Panc1 (cell line): Measurements from ENCODE around the gene SUGCT. TPM values are rescaled to one million over a fixed set of nuclear protein-coding genes. Genes with fewer than 3 reads are reported as not detected.

Experiments
- ATAC-seq: fragments of 200-7000 bp; cut with Tn5 transposase; 2 replicates; pipeline ENCODE4 v1.9.1; 2020; ENCODE audit warnings: mild to moderate bottlenecking, moderate library complexity
- BruUV-seq: library from RNA; stranded (reverse); fragments of 400-500 nt; replicated peaks from 2 replicates; lab custom pipeline; 2021; lab: Mats Ljungman, UMichigan
- CTCF ChIA-PET: fragments of 300-600 bp; sonication (Branson Sonifier 250); formaldehyde crosslinking; loops from one replicate; lab custom pipeline; 2022; ENCODE audit warnings: antibody characterized with exemption; lab: Charles Lee
- POLR2A ChIA-PET: fragments of 300-600 bp; sonication (Branson Sonifier 250); formaldehyde crosslinking; loops from one replicate; lab custom pipeline; 2022; ENCODE audit warnings: antibody characterized with exemption; lab: Charles Lee
- DNase-seq: peaks from one replicate; pipeline ENCODE4 v3.0.0-alpha.2; 2010; ENCODE audit warnings: low read depth, low spot score
- H3K27ac ChIP-seq: 2 replicates; pipeline ENCODE4 v1.5.1; 2011; ENCODE audit warnings: mild to moderate bottlenecking, low read length, inconsistent platforms
- H3K27me3 ChIP-seq: fragments of 200-500 bp; sonication (Bioruptor generic); 2 replicates; pipeline ENCODE4 v1.6.0; 2014; ENCODE audit warnings: low read length, inconsistent platforms; ENCODE audit not compliant: control insufficient read depth, insufficient read depth
- H3K36me3 ChIP-seq: fragments of 200-500 bp; sonication (Bioruptor generic); 2 replicates; pipeline ENCODE4 v1.5.1; 2014; ENCODE audit warnings: inconsistent platforms, mild to moderate bottlenecking, low read length, moderate library complexity; ENCODE audit not compliant: control insufficient read depth, insufficient read depth
- H3K4me1 ChIP-seq: 2 replicates; pipeline ENCODE4 v1.5.1; 2011; ENCODE audit warnings: inconsistent platforms, mild to moderate bottlenecking, low read length, moderate library complexity; ENCODE audit not compliant: control insufficient read depth, insufficient read depth
- H3K4me3 ChIP-seq, 2 experiments: 2 replicates each; pipeline ENCODE4 v1.5.1; 2011 to 2012; ENCODE audit warnings: low read depth in 2 of 2, low read length in 2 of 2, mild to moderate bottlenecking in 2 of 2, inconsistent platforms in 1 of 2, moderate library complexity in 1 of 2
- H3K9me3 ChIP-seq: fragments of 200-500 bp; sonication (Bioruptor generic); 2 replicates; pipeline ENCODE4 v1.5.1; 2014; ENCODE audit warnings: low read depth, mild to moderate bottlenecking, inconsistent platforms, low read length, moderate library complexity; ENCODE audit not compliant: control insufficient read depth, insufficient read depth
- POLR2AphosphoS5 ChIP-seq: IDR thresholded peaks from 2 replicates; pipeline ENCODE4 v1.6.1; 2012; ENCODE audit warnings: mild to moderate bottlenecking, low read depth, low read length, moderate library complexity
- SIN3A ChIP-seq: IDR thresholded peaks from 2 replicates; pipeline ENCODE4 v1.6.1; 2012; ENCODE audit warnings: low read depth, mild to moderate bottlenecking, low read length, moderate library complexity, borderline replicate concordance; ENCODE audit not compliant: insufficient read depth
- TCF7L2 ChIP-seq: IDR thresholded peaks from 2 replicates; pipeline ENCODE4 v1.6.1; 2011; ENCODE audit warnings: mild to moderate bottlenecking, low read depth, low read length, inconsistent platforms
- in situ Hi-C: cut with HindIII; loops from 2 replicates; pipeline ENCODE4 v1.10.0; 2016; ENCODE audit warnings: low sequenced_read_pairs, low pct_unique_long_range_greater_than_20kb
- intact Hi-C: fragments of 100-400 bp; cut with micrococcal nuclease; formaldehyde crosslinking; loops from one replicate; pipeline ENCODE4 v1.10.0; 2022; ENCODE audit not compliant: unreplicated experiment
- total RNA-seq: library from RNA; stranded (reverse); gene quantifications from one replicate; pipeline ENCODE4 v1.2.1, GENCODE V29; 2021; ENCODE audit not compliant: unreplicated experiment
- TF ChIP-seq, protein P1 (sequence below), 2 experiments: IDR thresholded peaks; 2 replicates each; pipeline ENCODE4 v1.6.1; 2011 to 2012; ENCODE audit warnings: low read depth in 2 of 2, control low read depth in 1 of 2, low read length in 1 of 2, mild to moderate bottlenecking in 1 of 2, moderate library complexity in 1 of 2; ENCODE audit not compliant: insufficient read depth in 1 of 2
- TF ChIP-seq, protein P2 (sequence below): fragments of 450-650 bp; IDR thresholded peaks from 2 replicates; pipeline ENCODE4 v1.5.1; 2017; ENCODE audit warnings: mild to moderate bottlenecking

SUGCT gene
- total RNA-seq, 1 experiment from 2014 or later: 3.1 TPM

DNA sequence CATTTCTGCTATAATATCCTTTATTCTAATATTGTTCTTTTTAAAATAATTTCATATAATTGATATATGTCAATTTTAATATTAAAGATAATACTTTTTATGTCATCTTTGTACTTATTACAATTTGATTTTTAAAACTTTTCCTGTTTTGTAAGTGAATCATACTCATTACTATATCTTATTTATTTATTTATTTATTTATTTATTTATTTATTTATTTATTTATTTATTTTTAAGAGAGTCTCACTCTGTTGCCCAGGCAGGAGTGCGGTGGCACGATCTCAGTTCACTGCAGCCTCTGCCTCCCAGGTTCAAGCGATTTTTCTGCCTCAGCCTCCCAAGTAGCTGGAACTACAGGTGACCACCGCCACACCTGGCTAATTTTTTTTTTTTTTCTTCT, 215.3 kb downstream of the SUGCT start:
- Histone ChIP-seq H3K36me3 (no peaks in the 10 kb centered on the region), H3K27me3 (no peaks in the 10 kb centered on the region), H3K4me1 (no peaks in the 10 kb centered on the region), H3K9me3 (no peaks in the 10 kb centered on the region), H3K4me3 (no peak overlapping the region), H3K27ac (no peak overlapping the region)
- DNase-seq: no peak
- in situ Hi-C loops: no loop called here
- TF ChIP-seq TCF7L2: no peak
- TF ChIP-seq POLR2AphosphoS5: no peak
- TF ChIP-seq, protein P1, sequence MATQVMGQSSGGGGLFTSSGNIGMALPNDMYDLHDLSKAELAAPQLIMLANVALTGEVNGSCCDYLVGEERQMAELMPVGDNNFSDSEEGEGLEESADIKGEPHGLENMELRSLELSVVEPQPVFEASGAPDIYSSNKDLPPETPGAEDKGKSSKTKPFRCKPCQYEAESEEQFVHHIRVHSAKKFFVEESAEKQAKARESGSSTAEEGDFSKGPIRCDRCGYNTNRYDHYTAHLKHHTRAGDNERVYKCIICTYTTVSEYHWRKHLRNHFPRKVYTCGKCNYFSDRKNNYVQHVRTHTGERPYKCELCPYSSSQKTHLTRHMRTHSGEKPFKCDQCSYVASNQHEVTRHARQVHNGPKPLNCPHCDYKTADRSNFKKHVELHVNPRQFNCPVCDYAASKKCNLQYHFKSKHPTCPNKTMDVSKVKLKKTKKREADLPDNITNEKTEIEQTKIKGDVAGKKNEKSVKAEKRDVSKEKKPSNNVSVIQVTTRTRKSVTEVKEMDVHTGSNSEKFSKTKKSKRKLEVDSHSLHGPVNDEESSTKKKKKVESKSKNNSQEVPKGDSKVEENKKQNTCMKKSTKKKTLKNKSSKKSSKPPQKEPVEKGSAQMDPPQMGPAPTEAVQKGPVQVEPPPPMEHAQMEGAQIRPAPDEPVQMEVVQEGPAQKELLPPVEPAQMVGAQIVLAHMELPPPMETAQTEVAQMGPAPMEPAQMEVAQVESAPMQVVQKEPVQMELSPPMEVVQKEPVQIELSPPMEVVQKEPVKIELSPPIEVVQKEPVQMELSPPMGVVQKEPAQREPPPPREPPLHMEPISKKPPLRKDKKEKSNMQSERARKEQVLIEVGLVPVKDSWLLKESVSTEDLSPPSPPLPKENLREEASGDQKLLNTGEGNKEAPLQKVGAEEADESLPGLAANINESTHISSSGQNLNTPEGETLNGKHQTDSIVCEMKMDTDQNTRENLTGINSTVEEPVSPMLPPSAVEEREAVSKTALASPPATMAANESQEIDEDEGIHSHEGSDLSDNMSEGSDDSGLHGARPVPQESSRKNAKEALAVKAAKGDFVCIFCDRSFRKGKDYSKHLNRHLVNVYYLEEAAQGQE (IDR thresholded peaks at IDR 0.05; ENCODE audit: insufficient read depth in 1 of 2, low read depth in 2 of 2, low read length in 1 of 2): no peak
- no peak for TF ChIP-seq SIN3A
- TF ChIP-seq, protein P2, sequence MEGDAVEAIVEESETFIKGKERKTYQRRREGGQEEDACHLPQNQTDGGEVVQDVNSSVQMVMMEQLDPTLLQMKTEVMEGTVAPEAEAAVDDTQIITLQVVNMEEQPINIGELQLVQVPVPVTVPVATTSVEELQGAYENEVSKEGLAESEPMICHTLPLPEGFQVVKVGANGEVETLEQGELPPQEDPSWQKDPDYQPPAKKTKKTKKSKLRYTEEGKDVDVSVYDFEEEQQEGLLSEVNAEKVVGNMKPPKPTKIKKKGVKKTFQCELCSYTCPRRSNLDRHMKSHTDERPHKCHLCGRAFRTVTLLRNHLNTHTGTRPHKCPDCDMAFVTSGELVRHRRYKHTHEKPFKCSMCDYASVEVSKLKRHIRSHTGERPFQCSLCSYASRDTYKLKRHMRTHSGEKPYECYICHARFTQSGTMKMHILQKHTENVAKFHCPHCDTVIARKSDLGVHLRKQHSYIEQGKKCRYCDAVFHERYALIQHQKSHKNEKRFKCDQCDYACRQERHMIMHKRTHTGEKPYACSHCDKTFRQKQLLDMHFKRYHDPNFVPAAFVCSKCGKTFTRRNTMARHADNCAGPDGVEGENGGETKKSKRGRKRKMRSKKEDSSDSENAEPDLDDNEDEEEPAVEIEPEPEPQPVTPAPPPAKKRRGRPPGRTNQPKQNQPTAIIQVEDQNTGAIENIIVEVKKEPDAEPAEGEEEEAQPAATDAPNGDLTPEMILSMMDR: no peak
- POLR2A ChIA-PET: no interaction called here
- BruUV-seq: no TSS peak
- ATAC-seq: no peak
- intact Hi-C loops: no loop called here
- CTCF ChIA-PET: no interaction called here

DNA sequence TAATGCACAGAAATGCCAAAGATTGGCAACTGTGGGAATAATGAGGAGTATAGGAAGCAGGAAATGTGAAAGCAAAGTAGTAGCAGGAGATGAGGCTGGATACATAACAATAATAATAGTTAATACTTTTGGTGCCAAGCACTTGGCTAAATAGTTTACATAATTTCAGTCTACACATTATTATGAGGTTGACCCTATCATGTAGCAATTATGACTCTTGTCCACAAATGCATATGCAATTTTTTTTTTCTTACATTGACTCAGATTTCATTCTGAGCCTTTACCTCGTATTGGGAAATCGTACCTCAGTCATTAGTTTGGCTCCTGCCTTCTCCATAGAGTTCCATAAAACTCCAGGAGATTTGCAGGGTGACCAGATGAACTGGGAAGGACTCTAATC, 219.9 kb downstream of the SUGCT start:
- ATAC-seq (no peak), DNase-seq (no peak)
- H3K36me3 ChIP-seq: no peaks in the 10 kb centered on the region
- H3K4me1 ChIP-seq: no peaks in the 10 kb centered on the region
- H3K27ac ChIP-seq: no peak overlapping the region
- H3K9me3 ChIP-seq: no peaks in the 10 kb centered on the region
- POLR2A ChIA-PET: no interaction called here
- TF ChIP-seq POLR2AphosphoS5 (no peak), TCF7L2 (no peak), SIN3A (no peak)
- TF ChIP-seq, protein P1 (IDR thresholded peaks at IDR 0.05; ENCODE audit: insufficient read depth in 1 of 2, low read depth in 2 of 2, low read length in 1 of 2): no peak
- TF ChIP-seq, protein P2: no peak
- no peaks in the 10 kb centered on the region for H3K27me3 ChIP-seq
- no peak overlapping the region for H3K4me3 ChIP-seq
- intact Hi-C loops (no loop called here), in situ Hi-C loops (no loop called here)
- CTCF ChIA-PET: no interaction called here
- BruUV-seq: no TSS peak
